Sigmoid colon (tissue), 7 donors: ENCODE data around the gene INSL6. TPM values are rescaled to one million over a fixed set of nuclear protein-coding genes. Genes with fewer than 3 reads are reported as not detected.

ENCODE experiments used
- polyA plus RNA-seq, 3 donors: library from polyadenylated mRNA; stranded (reverse); fragments of 200-250 nt; gene quantifications; one replicate each; pipeline ENCODE4 v1.2.3, GENCODE V29; 2013
- small RNA-seq, 3 donors: library from RNA; depleted of rRNA; stranded (forward); fragments of <200 nt; gene quantifications; one replicate each; pipeline ENCODE3, GENCODE V24; 2016
- total RNA-seq, 4 donors: library from RNA; depleted of rRNA; stranded (reverse); fragments of >200 nt; gene quantifications; one replicate each; pipeline ENCODE4 v1.1.0, GENCODE V29; 2016
- donor health status: healthy with polysubstance abuse.
- donor health status: Bipolar disorder and iron deficiency.
- donor health status: healthy.

Gene INSL6
- total and polyA plus RNA-seq, 7 donors = not detected

Small RNA genes lying within 50 kb of the gene (small RNA-seq; reads per million reads assigned to genes)
- 0 reads per million in 3 donors for gene AL133547.1

Other genes with a start within 250 kb of the INSL6 start
- 10 to 100 TPM; 28.5 to 36.8 (median 31.0) TPM for gene JAK2, start 200.4 kb downstream of the INSL6 start, total RNA-seq
- 1 to 10 TPM; 5.3 to 7.7 (median 6.0) TPM for gene JAK2, start 200.4 kb downstream of the INSL6 start, polyA plus RNA-seq
- not detected for gene INSL4, start 45.8 kb upstream of the INSL6 start, total RNA-seq
- gene INSL4, start 45.8 kb upstream of the INSL6 start, polyA plus RNA-seq = not detected
- gene RLN2, start 119.1 kb upstream of the INSL6 start, total RNA-seq = under 1 TPM in 1 of 4 donors, not detected in 3; 0.66 TPM
- gene RLN2, start 119.1 kb upstream of the INSL6 start, polyA plus RNA-seq = 1 to 10 TPM in 1 of 3 donors, not detected in 2; 1.7 TPM
- not detected for gene RLN1, start 154.2 kb upstream of the INSL6 start, total RNA-seq
- under 1 TPM in 1 of 3 donors, not detected in 2; 0.51 TPM for gene RLN1, start 154.2 kb upstream of the INSL6 start, polyA plus RNA-seq